Umbilical cord (tissue), 2 donors: ENCODE measurements around the gene KIAA1586. TPM values are rescaled to one million over a fixed set of nuclear protein-coding genes. Genes with fewer than 3 reads are reported as not detected.
"Not testable (repeated sequence)": the region's sequence is repeated elsewhere in the genome, so short reads cannot be mapped to it uniquely, and the experiment has no call there.

Source experiments
- DNase-seq: peaks from one replicate; pipeline ENCODE4 v3.0.0-alpha.2; 2015; ENCODE audit warnings: low spot score
- total RNA-seq: library from RNA; depleted of rRNA; stranded (reverse); fragments of >200 nt; gene quantifications from one replicate; pipeline ENCODE4 v1.2.3, GENCODE V29; 2014; ENCODE audit warnings: low replicate concordance; ENCODE audit not compliant: insufficient read depth

The KIAA1586 gene, protein sequence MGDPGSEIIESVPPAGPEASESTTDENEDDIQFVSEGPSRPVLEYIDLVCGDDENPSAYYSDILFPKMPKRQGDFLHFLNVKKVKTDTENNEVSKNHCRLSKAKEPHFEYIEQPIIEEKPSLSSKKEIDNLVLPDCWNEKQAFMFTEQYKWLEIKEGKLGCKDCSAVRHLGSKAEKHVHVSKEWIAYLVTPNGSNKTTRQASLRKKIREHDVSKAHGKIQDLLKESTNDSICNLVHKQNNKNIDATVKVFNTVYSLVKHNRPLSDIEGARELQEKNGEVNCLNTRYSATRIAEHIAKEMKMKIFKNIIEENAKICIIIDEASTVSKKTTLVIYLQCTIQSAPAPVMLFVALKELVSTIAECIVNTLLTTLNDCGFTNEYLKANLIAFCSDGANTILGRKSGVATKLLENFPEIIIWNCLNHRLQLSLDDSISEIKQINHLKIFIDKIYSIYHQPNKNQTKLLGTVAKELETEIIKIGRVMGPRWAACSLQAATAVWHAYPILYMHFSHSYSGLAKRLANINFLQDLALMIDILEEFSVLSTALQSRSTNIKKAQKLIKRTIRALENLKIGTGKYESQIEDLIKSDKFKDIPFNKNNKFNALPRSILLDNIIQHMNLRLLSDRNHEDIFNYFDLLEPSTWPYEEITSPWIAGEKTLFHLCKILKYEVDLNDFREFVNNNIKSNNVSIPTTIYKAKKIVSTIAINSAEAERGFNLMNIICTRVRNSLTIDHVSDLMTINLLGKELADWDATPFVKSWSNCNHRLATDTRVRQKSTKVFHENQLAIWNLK
- total RNA-seq: 24.8 TPM

DNA sequence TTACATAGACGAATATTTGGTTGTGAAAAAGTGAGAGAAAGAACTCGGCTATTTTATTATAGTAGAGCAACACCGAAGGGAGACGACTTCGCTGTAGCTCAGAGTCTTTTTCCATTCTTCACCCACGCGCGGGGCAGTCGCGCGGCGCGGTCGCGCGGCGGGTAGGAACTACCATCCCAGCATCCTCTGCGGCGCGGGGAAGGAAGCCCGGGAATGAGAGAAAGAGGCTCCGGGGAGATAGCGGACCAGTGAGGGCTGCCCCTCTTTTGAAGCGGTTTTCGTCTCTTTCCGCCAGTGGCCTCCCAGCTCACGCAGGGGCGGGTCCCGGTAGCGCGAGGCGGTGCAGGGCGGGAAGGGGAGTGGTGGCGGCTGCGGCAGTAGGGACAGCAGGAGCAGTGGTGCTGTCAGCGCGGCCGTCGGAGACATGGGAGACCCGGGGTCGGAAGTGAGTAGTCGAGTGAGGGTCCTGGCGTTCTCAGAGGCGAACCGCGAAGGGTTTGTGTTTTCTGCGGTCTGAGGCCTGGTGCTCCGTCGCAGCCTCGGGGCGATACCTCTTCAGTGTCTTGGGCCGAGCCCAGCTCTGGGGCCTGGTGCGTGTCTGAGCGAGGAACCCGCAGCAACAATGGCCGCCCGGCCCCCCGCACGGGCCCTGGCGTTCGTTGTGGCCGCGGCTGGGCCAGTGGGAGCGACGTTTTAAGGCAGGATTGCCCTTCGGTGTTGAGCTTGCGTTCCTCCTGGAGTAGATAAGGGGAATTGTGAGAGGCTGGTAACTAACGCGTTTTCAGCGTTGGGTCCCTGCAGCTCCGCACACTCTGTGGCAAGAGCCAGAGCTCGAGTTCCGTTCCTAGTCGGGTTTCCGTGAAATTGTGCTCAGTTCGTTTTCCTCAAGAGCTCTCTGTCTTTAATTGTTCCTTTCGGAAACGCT lies at the start of gene KIAA1586:
KIAA1586 (plus strand) TSS at position 362 of the 925 bp plus-strand sequence; CDS start at position 425, 63 bp downstream.
- DNase-seq: peak; percentile 97

DNA sequence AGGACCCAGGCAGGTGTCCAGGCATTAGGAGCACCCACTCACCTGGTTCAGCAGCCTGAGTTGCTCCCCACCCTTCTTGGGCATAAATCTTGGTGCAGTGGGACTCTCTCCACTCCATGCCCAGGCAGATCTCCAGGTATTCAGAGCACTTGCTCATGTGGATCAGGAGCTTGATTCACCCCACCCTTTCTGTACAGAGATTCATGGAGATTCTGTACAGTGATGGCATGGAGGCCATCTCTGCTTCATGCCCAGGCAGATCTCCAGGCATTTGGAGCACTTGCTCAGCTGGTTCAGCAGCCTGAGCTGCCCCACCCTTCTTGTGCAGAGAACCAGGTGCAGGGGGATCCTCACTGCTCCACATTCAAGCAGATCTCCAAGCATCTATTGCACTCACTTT lies 47.4 kb upstream of the KIAA1586 start:
- no peak for DNase-seq

DNA sequence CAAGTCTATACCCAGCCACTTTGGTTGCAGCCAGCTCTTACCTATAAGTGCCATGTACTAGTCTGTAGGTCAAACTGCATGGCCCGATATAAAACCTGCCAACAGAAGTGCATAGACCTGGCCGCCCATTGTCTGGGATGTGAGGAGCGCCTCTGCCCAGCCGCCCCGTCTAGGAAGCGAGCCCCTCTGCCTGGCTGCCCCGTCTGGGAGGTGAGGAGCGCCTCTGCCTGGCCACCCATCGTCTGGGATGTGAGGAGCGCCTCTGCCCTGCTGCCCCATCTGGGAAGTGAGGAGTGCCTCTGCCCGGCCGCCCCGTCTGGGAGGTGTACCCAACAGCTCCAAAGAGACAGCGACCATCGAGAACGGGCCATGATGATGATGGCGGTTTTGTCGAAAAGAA lies 46.7 kb upstream of the KIAA1586 start:
- DNase-seq: not testable (repeated sequence)

GRCh38 chr6:57002197-57002596 lies 44.3 kb upstream of the KIAA1586 start:
- DNase-seq: no peak

DNA sequence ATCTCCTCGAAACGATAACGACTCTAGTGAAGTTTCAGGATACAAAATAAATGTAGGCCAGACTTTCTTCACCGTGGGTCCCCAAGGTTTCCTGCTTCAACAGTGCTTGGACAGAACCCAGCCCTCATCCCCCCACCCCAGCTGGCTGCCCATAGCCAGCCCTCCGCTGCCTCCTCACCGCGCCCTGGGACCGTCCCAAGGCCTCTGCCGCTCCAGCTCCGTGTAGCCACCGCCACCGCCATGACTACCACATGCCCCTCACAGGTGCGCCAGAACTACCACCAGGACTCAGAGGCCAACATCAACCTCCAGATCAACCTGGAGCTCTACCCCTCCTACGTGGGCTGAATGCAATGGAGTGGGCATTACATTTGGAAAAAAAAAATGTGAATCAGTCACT lies 42.2 kb upstream of the KIAA1586 start:
- no peak for DNase-seq

- no peak for DNase-seq
Observed at GRCh38 chr6:57006101-57006500, 40.4 kb upstream of the KIAA1586 start.

DNA sequence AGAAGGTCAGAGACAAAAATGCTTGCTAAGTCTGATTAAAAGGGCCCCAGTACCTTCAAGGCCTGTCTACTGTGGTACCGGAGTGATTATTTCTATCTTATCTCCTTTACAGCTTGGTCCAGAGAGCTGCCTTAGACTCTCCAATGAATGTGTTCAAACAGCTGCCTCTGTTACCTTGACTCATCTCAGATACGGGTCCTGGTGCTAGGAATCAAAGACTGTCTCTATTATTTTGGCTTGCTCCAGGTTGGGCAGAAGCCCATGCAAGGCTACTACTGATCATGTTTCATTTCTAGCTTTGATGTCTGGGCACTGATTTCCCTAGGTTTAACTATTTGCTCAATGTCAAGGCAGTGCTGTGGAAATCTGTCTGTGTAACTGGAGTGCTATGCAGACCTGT lies 38.4 kb upstream of the KIAA1586 start:
- not testable (repeated sequence) for DNase-seq

GRCh38 chr6:57013521-57013926 lies 33.0 kb upstream of the KIAA1586 start:
- DNase-seq: peak; percentile 42

GRCh38 chr6:57017069-57017468 lies 29.4 kb upstream of the KIAA1586 start:
- peak; percentile 66 for DNase-seq

GRCh38 chr6:57017841-57018240 lies 28.7 kb upstream of the KIAA1586 start:
- DNase-seq: peak; percentile 94

DNA sequence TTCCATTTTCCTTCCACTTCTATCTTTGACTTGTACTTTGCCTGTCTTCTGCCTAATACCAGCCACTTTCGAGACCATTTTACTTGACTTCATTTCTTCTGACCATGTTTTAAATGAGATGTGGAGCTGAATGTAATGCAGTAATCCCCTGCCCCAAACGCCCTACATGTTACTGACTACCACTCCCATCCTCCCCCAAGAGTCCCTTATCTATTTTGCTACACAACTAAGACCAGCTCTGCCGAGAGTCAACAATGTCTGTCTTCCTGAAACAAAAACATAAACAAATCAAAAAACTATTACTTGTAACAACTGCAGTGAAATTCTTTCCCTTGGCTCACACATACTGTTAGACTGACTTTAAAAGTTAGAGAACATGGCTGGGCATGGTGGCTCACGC lies 27.1 kb upstream of the KIAA1586 start:
- DNase-seq: no peak

DNA sequence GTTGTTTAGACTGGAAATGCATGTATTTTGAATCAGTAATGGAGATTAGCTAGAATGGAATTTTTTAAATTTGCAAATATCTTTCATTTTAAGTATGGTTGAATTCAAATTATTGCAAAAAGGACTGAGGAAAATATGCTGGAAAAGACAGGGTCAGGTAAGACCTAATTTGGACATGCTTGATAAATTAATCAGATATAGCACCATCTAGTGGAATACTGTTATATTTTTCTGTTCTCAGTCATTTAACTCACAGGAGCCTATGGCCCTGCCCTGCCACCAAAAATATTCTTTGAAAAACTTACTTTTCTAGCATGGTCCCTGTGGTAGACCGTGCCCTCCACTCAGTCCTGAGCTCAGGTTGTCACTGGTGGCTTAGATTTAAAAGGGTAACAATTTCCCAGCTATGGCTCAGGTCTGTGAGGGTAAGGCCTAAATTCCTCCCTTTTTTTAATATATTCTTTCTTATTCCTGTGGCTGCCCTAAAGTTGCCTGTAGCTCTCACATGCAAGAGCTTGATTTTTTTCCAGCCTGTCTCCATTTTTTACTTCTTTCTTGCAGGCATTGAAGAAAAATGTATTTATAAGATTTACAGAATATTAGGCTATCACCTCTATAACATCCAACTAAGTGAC lies 25.3 kb upstream of the KIAA1586 start:
- peak; percentile 62 for DNase-seq

- no peak for DNase-seq
Observed at GRCh38 chr6:57024321-57024720, 22.2 kb upstream of the KIAA1586 start.

- no peak for DNase-seq
Observed at GRCh38 chr6:57024775-57025174, 21.7 kb upstream of the KIAA1586 start.

- no peak for DNase-seq
Observed at GRCh38 chr6:57026001-57026400, 20.5 kb upstream of the KIAA1586 start.

DNA sequence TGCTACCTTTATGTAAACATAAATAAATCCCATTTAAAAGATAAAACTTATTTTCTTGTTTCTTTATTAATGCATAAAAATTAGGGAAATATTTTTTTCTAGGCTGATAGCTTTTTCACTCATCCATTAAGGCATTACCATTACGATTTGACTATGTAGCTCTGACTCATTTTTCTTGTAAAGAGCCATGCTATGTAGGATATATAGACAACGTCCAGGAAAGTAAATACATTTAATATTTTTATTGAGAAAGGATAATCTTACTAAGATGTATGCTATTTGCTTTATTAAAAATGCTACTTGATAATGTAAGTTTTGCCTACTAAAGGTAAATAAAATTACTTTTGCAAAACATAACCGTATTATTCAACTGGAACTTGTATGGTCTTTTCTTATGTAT lies 19.2 kb upstream of the KIAA1586 start:
- DNase-seq: no peak

- peak; percentile 78 for DNase-seq
Observed at GRCh38 chr6:57029213-57029612, 17.3 kb upstream of the KIAA1586 start.

DNA sequence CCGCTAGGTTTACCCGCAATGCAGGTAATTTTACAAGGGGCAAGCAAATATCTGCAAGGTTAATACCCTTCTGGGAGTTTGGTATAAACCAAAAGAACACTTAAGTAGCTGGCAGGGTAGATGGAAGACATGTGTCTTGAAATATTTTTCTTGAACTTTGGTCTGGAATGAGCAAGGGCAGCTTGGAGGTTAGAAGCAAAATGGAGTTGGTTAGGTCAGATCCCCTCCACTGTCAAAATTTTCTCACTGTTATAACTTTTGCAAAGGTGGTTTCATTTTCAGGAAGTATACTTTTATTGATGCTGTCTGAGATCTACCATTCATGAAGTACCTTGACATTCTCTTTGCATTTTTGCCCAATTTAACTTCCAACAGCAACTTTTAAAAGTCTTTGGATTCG lies 13.3 kb upstream of the KIAA1586 start:
- no peak for DNase-seq

GRCh38 chr6:57035549-57035948 lies 10.9 kb upstream of the KIAA1586 start:
- DNase-seq: no peak

- DNase-seq: no peak
Observed at GRCh38 chr6:57038906-57039305, 7.6 kb upstream of the KIAA1586 start.

DNA sequence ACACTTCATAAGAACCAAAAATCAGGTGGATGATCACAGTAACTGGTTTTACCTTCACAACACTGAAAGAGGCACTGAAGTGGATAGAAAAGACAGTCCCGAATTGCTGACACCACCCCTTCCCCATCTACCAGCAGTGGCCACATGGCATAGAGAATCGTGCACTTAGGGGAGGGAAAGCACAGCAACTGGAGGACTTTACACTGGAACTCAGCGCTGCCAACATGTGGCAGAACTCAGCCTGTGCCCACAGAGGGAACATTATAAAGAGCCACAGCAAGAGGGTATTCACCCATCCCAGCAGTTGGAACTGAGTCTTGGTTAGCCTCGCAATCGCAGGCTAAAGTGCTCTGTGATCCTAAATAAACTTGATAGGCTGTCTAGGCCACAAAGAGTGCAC lies 6.5 kb upstream of the KIAA1586 start:
- no peak for DNase-seq
